Adrenal gland (tissue), 12 donors: ENCODE data around the gene PON2. TPM values are rescaled to one million over a fixed set of nuclear protein-coding genes. Genes with fewer than 3 reads are reported as not detected.

ENCODE experiments used
- DNase-seq, 7 donors: peaks; one replicate each; pipeline ENCODE4 v3.0.0-alpha.2; 2019 to 2020
- H3K27ac ChIP-seq, 5 donors: fragments of 200-600 bp; sonication (generic) in 4 of 5; 1 replicate in 3 of 5; 2 replicates in 2 of 5; pipeline versions ENCODE4 v1.5.1 to v1.8.0; 2016 to 2020; ENCODE audit warnings: mild to moderate bottlenecking in 1 of 5
- H3K27me3 ChIP-seq: fragments of 200-600 bp; 2 replicates; pipeline ENCODE4 v1.8.0; 2021
- H3K36me3 ChIP-seq, 2 donors: fragments of 200-600 bp; replicated peaks in 1 of 2; 1 replicate in 1 of 2; 2 replicates in 1 of 2; pipeline versions ENCODE4 v1.5.1 to v1.8.0; 2018 to 2022
- H3K4me1 ChIP-seq, 2 donors: fragments of 200-600 bp; replicated peaks in 1 of 2; 1 replicate in 1 of 2; 2 replicates in 1 of 2; pipeline versions ENCODE4 v1.5.1 to v1.8.0; 2018 to 2021
- H3K4me3 ChIP-seq, 4 donors: fragments of 200-600 bp; sonication (generic) in 3 of 4; one replicate each; pipeline ENCODE4 v1.5.1; 2016 to 2018
- H3K9me3 ChIP-seq, 3 donors: fragments of 200-600 bp; sonication (generic) in 1 of 3; replicated peaks in 1 of 3; 1 replicate in 2 of 3; 2 replicates in 1 of 3; pipeline versions ENCODE4 v1.5.1 to v1.8.0; 2016 to 2021
- POLR2A ChIP-seq, 2 donors: fragments of 450-650 bp; IDR thresholded peaks; one replicate each; pipeline ENCODE4 v1.6.1; 2017; ENCODE audit warnings: antibody characterized with exemption in 2 of 2, mild to moderate bottlenecking in 2 of 2, moderate library complexity in 1 of 2
- WGBS, 4 donors: extraction: QIAGEN DNeasy Blood & Tissue Kit in 2 of 4; methylation state at CpG; one replicate each; pipeline versions ENCODE4 v1.1.5 to v1.1.7; 2013 to 2017; 5-methylcytosine and 5-hydroxymethylcytosine counted together
- intact Hi-C, 2 donors: fragments of 100-400 bp; cut with DNase I; formaldehyde crosslinking; loops; one replicate each; pipeline versions ENCODE4 v1.14.1 to v1.15.0; 2022 to 2023
- polyA plus RNA-seq, 3 donors: library from polyadenylated mRNA; stranded (reverse); fragments of 200-250 nt in 2 of 3; fragments of 350-450 nt in 1 of 3; fragmentation: Illumina TruSeq in 1 of 3; extraction: RNeasy Lipid Tissue Mini Kit (QIAGEN cat#74804) in 1 of 3; gene quantifications; one replicate each; pipeline ENCODE4 v1.2.3, GENCODE V29; 2013 to 2014
- total RNA-seq, 9 donors: library from RNA; depleted of rRNA in 4 of 9; stranded (reverse); fragments of >200 nt in 4 of 9; fragments of 120-200 nt in 1 of 9; fragmentation: NEBNext Ultra II Directional in 1 of 9; extraction: Animal tissue kit (Norgen Biotek cat#: 25700) in 1 of 9; gene quantifications; one replicate each; pipeline versions ENCODE4 v1.1.0 to v1.2.4, GENCODE V29; 2013 to 2023
- TF ChIP-seq, protein P1 (sequence below), 6 experiments: fragments of 450-650 bp in 4 of 6; fragments of 200-600 bp in 2 of 6; sonication (generic) in 1 of 6; IDR thresholded peaks; 1 replicate in 5 of 6; 2 replicates in 1 of 6; pipeline versions ENCODE4 v1.5.1 to v1.8.0; 2016 to 2021; ENCODE audit warnings: antibody characterized with exemption in 6 of 6, mild to moderate bottlenecking in 2 of 6, moderate library complexity in 1 of 6
- donor health status: healthy with polysubstance abuse.
- donor health status: Bipolar disorder and iron deficiency.
- donor health status: DM: yes; HTN: yes; CAD: no.
- donor health status: DM: no; HTN: no; CAD: no.
- donor health status: DM: no; HTN: no; CAD: no.
- donor health status: DM: yes; HTN: yes; CAD: no.

Gene PON2
- total and polyA plus RNA-seq, 12 donors: 74.4 to 369 (median 230) TPM

DNA sequence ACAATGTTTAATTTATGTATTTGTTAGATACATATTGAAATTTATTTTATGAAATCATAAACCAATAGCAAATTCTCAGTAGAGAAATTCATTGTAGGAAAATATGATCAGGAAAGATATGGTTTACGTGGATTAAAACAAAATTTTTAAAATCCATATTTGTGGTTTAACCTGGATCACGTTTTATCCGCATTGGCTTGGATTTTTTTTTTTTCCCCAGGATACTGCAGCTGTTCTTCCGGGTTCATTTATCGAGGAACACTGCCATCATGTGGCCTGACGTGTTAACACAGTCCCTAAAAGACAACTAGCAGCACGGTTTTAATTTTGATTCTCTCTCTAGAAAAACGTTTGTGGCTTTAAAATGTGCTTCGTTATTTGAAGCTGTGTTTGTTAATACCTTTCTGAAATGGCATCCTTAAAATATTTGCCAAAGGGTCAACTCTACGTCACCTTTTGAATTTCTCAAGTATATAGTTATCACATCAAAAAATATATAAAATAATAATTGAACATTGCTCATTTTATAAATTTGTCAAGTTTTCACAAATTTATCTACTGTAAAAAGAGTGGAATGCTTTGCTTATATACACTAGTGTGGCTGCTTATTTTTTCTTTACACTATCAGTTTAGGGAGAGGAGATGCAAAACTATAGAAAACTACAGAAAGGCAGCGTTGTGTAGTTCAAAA, 42.2 kb upstream of the PON2 start:
- H3K9me3 ChIP-seq: no peaks in the 10 kb centered on the region
- no peak overlapping the region for H3K4me3 ChIP-seq
- no peaks in the 10 kb centered on the region for H3K27me3 ChIP-seq
- DNase-seq: peak; percentile 61 to 93 (median 75)
- intact Hi-C loops: no loop called here
- TF ChIP-seq POLR2A (IDR thresholded peaks at IDR 0.05): no peak
- TF ChIP-seq, protein P1, sequence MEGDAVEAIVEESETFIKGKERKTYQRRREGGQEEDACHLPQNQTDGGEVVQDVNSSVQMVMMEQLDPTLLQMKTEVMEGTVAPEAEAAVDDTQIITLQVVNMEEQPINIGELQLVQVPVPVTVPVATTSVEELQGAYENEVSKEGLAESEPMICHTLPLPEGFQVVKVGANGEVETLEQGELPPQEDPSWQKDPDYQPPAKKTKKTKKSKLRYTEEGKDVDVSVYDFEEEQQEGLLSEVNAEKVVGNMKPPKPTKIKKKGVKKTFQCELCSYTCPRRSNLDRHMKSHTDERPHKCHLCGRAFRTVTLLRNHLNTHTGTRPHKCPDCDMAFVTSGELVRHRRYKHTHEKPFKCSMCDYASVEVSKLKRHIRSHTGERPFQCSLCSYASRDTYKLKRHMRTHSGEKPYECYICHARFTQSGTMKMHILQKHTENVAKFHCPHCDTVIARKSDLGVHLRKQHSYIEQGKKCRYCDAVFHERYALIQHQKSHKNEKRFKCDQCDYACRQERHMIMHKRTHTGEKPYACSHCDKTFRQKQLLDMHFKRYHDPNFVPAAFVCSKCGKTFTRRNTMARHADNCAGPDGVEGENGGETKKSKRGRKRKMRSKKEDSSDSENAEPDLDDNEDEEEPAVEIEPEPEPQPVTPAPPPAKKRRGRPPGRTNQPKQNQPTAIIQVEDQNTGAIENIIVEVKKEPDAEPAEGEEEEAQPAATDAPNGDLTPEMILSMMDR (IDR thresholded peaks at IDR 0.05): peak; percentile 56 to 92 (median 84)
- H3K27ac ChIP-seq: peak overlapping the region in 1 of 5 donors; percentile 2
- no peaks in the 10 kb centered on the region for H3K36me3 ChIP-seq
- H3K4me1 ChIP-seq: peaks cover 6 to 20% of the 10 kb centered on the region in 2 donors
- 9 to 10% (median 10%) methylated on average over 11 of the region's 11 CpGs for WGBS, 4 donors

DNA sequence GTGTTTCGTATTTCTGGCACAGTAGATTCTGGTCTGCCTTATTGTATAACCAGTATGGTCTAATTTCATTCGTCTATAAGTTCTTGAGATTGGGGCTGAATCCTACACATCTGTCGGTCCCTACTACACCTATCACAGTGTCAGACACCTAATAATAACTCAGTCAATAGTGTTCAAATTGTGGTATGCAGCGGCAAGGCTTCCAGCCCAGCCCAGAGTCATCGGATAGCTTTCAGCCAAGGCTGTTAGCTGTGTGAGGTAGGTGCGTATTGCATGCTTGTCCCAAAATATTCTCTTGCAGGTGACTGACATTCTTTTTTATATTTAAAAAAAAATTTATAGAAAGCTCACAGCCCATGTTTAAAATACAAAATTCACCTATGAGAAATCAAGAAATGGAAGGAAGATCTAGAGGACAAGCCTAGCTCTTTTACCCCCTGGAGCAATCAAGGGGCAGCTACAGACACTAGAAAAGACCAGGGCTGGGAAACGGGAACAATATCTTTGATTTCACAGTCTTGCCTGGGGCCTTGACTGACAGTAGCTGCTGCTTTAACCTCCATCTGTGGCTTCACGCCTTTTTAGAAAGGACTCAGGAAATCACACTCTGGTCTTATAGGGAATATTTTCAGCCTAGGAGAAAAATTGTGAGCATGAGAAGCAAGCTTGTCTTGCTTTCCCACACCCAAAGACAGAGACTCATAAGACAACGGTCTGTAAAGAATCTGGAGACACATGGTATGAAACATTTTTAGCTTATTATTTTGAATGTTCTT, 41.4 kb upstream of the PON2 start:
- DNase-seq: no peak
- WGBS, 4 donors: 78 to 81% (median 79%) methylated on average over 9 of the region's 9 CpGs
- no peak overlapping the region for H3K4me3 ChIP-seq
- H3K9me3 ChIP-seq: no peaks in the 10 kb centered on the region
- H3K27ac ChIP-seq: peak overlapping the region in 1 of 5 donors; percentile 2
- no peaks in the 10 kb centered on the region for H3K36me3 ChIP-seq
- TF ChIP-seq, protein P1 (IDR thresholded peaks at IDR 0.05): no peak
- TF ChIP-seq POLR2A (IDR thresholded peaks at IDR 0.05): no peak
- intact Hi-C loops: no loop called here
- H3K4me1 ChIP-seq: peaks cover 6 to 16% of the 10 kb centered on the region in 2 donors
- H3K27me3 ChIP-seq: no peaks in the 10 kb centered on the region

DNA sequence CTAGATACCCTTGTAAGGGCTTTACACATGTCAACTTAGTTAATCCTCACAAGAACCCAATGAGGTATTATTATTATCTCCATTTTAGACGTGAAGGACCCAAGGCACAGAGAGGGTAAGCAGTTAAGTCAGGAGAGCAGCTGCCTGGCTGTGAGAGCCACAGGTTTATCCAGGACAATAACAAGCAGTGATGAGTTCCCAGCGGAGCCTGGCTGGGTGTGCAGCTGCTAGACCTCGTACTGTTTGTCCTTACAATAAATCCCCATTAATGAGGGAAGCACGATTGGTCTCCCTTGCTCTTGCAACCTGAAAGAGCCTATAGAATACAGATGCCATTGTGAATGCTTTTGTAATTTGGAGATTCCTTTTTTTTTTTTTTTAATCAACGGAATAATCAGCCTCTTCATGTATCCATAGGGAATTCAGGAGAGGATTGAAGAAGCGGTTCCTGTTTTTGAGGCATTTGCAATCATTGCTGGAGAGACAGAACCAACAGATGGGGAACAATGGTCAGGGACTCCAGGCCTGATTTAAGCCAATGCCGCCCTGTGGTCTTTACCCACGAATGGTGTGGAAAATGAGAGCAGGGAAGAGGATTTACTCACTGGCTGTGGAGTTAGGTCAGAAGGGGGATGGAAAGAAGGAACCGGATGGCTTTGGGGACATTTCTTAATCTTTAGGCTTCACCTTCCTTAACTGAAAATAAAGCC, 38.6 kb upstream of the PON2 start:
- WGBS, 4 donors: 82 to 89% (median 86%) methylated on average over 9 of the region's 9 CpGs
- DNase-seq: no peak
- Histone ChIP-seq H3K4me1 (peaks cover 6 to 13% of the 10 kb centered on the region in 2 donors), H3K27me3 (no peaks in the 10 kb centered on the region), H3K4me3 (no peak overlapping the region), H3K27ac (no peak overlapping the region), H3K36me3 (no peaks in the 10 kb centered on the region), H3K9me3 (no peaks in the 10 kb centered on the region)
- TF ChIP-seq, protein P1 (IDR thresholded peaks at IDR 0.05): no peak
- no peak for TF ChIP-seq POLR2A (IDR thresholded peaks at IDR 0.05)
- intact Hi-C loops: no loop called here

DNA sequence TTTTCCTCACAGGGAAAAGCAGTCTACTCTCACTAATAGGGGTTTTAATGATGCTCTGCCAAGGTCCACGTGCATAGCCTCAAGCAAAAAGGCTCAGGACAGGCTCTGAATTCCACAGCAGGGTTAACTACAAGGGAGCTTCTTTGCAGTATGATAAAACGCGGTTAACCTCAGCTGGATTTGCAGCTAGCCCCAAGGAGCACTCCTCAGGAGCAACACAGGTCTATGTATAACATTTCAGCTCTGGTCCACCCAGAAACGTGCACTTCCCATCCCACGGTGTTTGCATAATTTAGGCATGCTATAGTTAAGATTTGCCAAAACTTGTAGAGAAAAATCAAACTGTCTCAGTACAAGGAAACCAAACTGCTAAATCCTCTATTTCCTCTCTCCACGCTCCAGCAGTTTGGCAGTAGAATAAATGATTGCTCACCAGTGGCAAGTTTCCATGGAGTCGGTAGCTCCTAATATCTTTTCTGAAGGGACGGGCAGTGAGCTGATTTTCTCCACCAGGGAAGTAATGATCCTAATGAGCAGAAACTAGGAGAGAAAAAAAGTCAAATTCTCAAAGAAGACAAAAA, 37.8 kb upstream of the PON2 start:
- intact Hi-C loops: no loop called here
- WGBS, 4 donors: 26 to 29% (median 28%) methylated on average over 8 of the region's 8 CpGs
- no peak overlapping the region for H3K27ac ChIP-seq
- TF ChIP-seq, protein P1 (IDR thresholded peaks at IDR 0.05): no peak
- no peak for TF ChIP-seq POLR2A (IDR thresholded peaks at IDR 0.05)
- peak in 3 of 7 donors; percentile 41 to 49 (median 49) for DNase-seq
- no peak overlapping the region for H3K4me3 ChIP-seq
- H3K4me1 ChIP-seq: peaks cover 6 to 13% of the 10 kb centered on the region in 2 donors
- no peaks in the 10 kb centered on the region for H3K36me3 ChIP-seq
- H3K27me3 ChIP-seq: no peaks in the 10 kb centered on the region
- no peaks in the 10 kb centered on the region for H3K9me3 ChIP-seq
